Neuronal stem cell (in vitro differentiated cells): Measurements from ENCODE around the gene MED16.

Experiments
- DNase-seq: peaks from one replicate; pipeline ENCODE4 v3.0.0-alpha.2; 2013; ENCODE audit warnings: low spot score
- H2AFZ ChIP-seq: one replicate; pipeline ENCODE4 v1.6.1; 2013; ENCODE audit warnings: mild to moderate bottlenecking, low read length, inconsistent platforms
- H2AK5ac ChIP-seq: 2 replicates; pipeline ENCODE4 v1.6.1; 2013; ENCODE audit warnings: low read depth, mild to moderate bottlenecking, inconsistent platforms, low read length, moderate library complexity, mixed read lengths
- H2BK120ac ChIP-seq: 2 replicates; pipeline ENCODE4 v1.6.1; 2013; ENCODE audit warnings: low read depth, mild to moderate bottlenecking, inconsistent platforms, low read length, moderate library complexity, mixed read lengths
- H2BK12ac ChIP-seq: one replicate; pipeline ENCODE4 v1.6.1; 2013; ENCODE audit warnings: low read length, inconsistent platforms
- H2BK15ac ChIP-seq: 2 replicates; pipeline ENCODE4 v1.6.1; 2013; ENCODE audit warnings: mild to moderate bottlenecking, low read length, inconsistent platforms, mixed read lengths
- H2BK5ac ChIP-seq: one replicate; pipeline ENCODE4 v1.6.1; 2013; ENCODE audit warnings: inconsistent platforms, mild to moderate bottlenecking, low read length, moderate library complexity
- H3K14ac ChIP-seq: one replicate; pipeline ENCODE4 v1.6.1; 2013; ENCODE audit warnings: low read length, inconsistent platforms
- H3K18ac ChIP-seq: 2 replicates; pipeline ENCODE4 v1.6.1; 2013; ENCODE audit warnings: low read length, inconsistent platforms
- H3K23ac ChIP-seq: 2 replicates; pipeline ENCODE4 v1.6.1; 2013; ENCODE audit warnings: low read depth, mild to moderate bottlenecking, mixed read lengths, low read length, inconsistent platforms; ENCODE audit not compliant: poor library complexity
- H3K27ac ChIP-seq: replicated peaks from 3 replicates; pipeline ENCODE4 v1.5.1; 2013; ENCODE audit warnings: low read length, inconsistent platforms
- H3K27me3 ChIP-seq, 3 experiments: 2 replicates each; pipeline ENCODE4 v1.6.1; 2013; ENCODE audit warnings: low read length in 3 of 3, mild to moderate bottlenecking in 2 of 3, inconsistent platforms in 1 of 3, low read depth in 1 of 3, mixed read lengths in 1 of 3, moderate library complexity in 1 of 3; ENCODE audit not compliant: control insufficient read depth in 3 of 3, insufficient read depth in 3 of 3
- H3K36me3 ChIP-seq, 2 donors: replicated peaks in 1 of 2; 2 replicates each; pipeline ENCODE4 v1.6.1; 2013; ENCODE audit warnings: low read length in 2 of 2; ENCODE audit not compliant: control insufficient read depth in 2 of 2, insufficient read depth in 2 of 2
- H3K4ac ChIP-seq: 2 replicates; pipeline ENCODE4 v1.6.1; 2013; ENCODE audit warnings: inconsistent platforms, mild to moderate bottlenecking, low read length, moderate library complexity
- H3K4me1 ChIP-seq, 2 donors: 1 replicate in 1 of 2; 2 replicates in 1 of 2; pipeline ENCODE4 v1.6.1; 2013; ENCODE audit warnings: low read length in 2 of 2, low read depth in 1 of 2; ENCODE audit not compliant: control insufficient read depth in 2 of 2, insufficient read depth in 1 of 2
- H3K4me2 ChIP-seq: one replicate; pipeline ENCODE4 v1.6.1; 2013; ENCODE audit warnings: mild to moderate bottlenecking, low read length, inconsistent platforms; ENCODE audit not compliant: insufficient read depth, poor library complexity, severe bottlenecking
- H3K4me3 ChIP-seq, 2 donors: 2 replicates each; pipeline ENCODE4 v1.5.1; 2013; ENCODE audit warnings: low read length in 2 of 2, mild to moderate bottlenecking in 2 of 2, inconsistent platforms in 1 of 2, moderate library complexity in 1 of 2
- H3K79me1 ChIP-seq: one replicate; pipeline ENCODE4 v1.6.1; 2013; ENCODE audit warnings: low read depth, mild to moderate bottlenecking, inconsistent platforms, low read length, moderate library complexity
- H3K9ac ChIP-seq: one replicate; pipeline ENCODE4 v1.6.1; 2013; ENCODE audit warnings: mild to moderate bottlenecking, low read depth, low read length, inconsistent platforms; ENCODE audit not compliant: poor library complexity
- H3K9me3 ChIP-seq, 2 donors: replicated peaks in 1 of 2; 2 replicates each; pipeline versions ENCODE3 to v1.6.1; 2013; ENCODE audit warnings: low read length in 2 of 2, mild to moderate bottlenecking in 2 of 2, inconsistent platforms in 1 of 2, low read depth in 1 of 2, mixed read lengths in 1 of 2, moderate library complexity in 1 of 2; ENCODE audit not compliant: control insufficient read depth in 2 of 2, insufficient read depth in 1 of 2
- H4K8ac ChIP-seq: one replicate; pipeline ENCODE4 v1.6.1; 2013; ENCODE audit warnings: low read depth, mild to moderate bottlenecking, inconsistent platforms, low read length, moderate library complexity
- H4K91ac ChIP-seq: one replicate; pipeline ENCODE4 v1.6.1; 2013; ENCODE audit warnings: low read length, low read depth, mild to moderate bottlenecking, inconsistent platforms; ENCODE audit not compliant: poor library complexity
- WGBS, 2 donors: extraction: QIAGEN DNeasy Blood & Tissue Kit; methylation state at CpG; one replicate each; pipeline ENCODE4 v1.1.7; 2013; ENCODE audit warnings: missing lambda C conversion rate in 2 of 2, mixed read lengths in 1 of 2; ENCODE audit not compliant: insufficient read length in 2 of 2, insufficient replicate concordance in 1 of 2; ENCODE audit errors: extremely low coverage in 2 of 2; 5-methylcytosine and 5-hydroxymethylcytosine counted together

The MED16 gene

GRCh38 chr19:937259-937694 is 44.3 kb upstream of the MED16 start:
- Histone ChIP-seq H2BK5ac (no peak overlapping the region), H3K79me1 (peaks cover 44% of the 10 kb centered on the region), H3K27ac (no peak overlapping the region), H2BK120ac (no peak overlapping the region), H2BK15ac (no peak overlapping the region), H3K9me3 (peaks cover 0 to 3% of the 10 kb centered on the region in 2 donors), H3K9ac (no peak overlapping the region), H3K36me3 (peaks cover 31 to 83% of the 10 kb centered on the region in 2 donors), H3K18ac (no peak overlapping the region), H4K91ac (no peak overlapping the region), H3K27me3 (no peaks in the 10 kb centered on the region), H3K23ac (no peak overlapping the region), H3K4ac (no peak overlapping the region), H3K4me2 (no peak overlapping the region), H2BK12ac (no peak overlapping the region), H4K8ac (no peak overlapping the region), H3K14ac (no peak overlapping the region), H2AFZ (no peak overlapping the region), H2AK5ac (no peak overlapping the region), H3K4me3 (no peak overlapping the region), H3K4me1 (peaks cover 4 to 11% of the 10 kb centered on the region in 2 donors)
- no CpG with 5 or more reads among the region's 16 CpGs for WGBS, 2 donors
- DNase-seq = no peak

DNA sequence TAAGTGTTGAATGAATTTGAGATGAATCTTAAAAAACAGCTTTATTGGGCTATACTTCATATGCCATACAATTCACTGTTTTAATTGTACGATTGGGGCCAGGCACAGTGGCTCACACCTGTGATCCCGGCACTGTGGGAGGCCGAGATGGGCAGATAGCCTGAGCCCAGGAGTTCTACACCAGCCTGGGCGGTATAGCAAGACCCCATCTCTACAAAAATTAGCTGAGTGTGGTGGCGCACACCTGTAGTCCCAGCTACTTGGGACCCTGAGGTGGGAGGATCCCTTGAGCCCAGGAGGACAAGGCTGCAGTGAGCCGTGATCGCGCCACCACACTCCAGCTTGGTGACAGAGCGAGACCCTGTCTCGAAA is 43.2 kb upstream of the MED16 start:
- Histone ChIP-seq H3K9ac (no peak overlapping the region), H2BK15ac (no peak overlapping the region), H2BK5ac (no peak overlapping the region), H2BK12ac (no peak overlapping the region), H3K14ac (no peak overlapping the region), H2AK5ac (no peak overlapping the region), H3K18ac (no peak overlapping the region), H3K79me1 (peaks cover 41% of the 10 kb centered on the region), H3K27me3 (no peaks in the 10 kb centered on the region), H3K23ac (no peak overlapping the region), H3K4me1 (peaks cover 4 to 7% of the 10 kb centered on the region in 2 donors), H2AFZ (no peak overlapping the region), H3K36me3 (peaks cover 33 to 81% of the 10 kb centered on the region in 2 donors), H4K8ac (peak overlapping the region; percentile 96), H3K4ac (no peak overlapping the region), H4K91ac (no peak overlapping the region), H3K4me3 (no peak overlapping the region), H3K4me2 (no peak overlapping the region), H2BK120ac (no peak overlapping the region), H3K27ac (no peak overlapping the region), H3K9me3 (peaks cover 0 to 3% of the 10 kb centered on the region in 2 donors)
- no peak for DNase-seq
- WGBS, 2 donors = no CpG with 5 or more reads among the region's 10 CpGs

- no peak overlapping the region for H3K23ac ChIP-seq
- no peak overlapping the region for H2AFZ ChIP-seq
- peaks cover 4 to 7% of the 10 kb centered on the region in 2 donors for H3K4me1 ChIP-seq
- peaks cover 0 to 3% of the 10 kb centered on the region in 2 donors for H3K9me3 ChIP-seq
- no peak overlapping the region for H2BK15ac ChIP-seq
- H4K8ac ChIP-seq = no peak overlapping the region
- H4K91ac ChIP-seq = no peak overlapping the region
- DNase-seq = no peak
- H3K4me3 ChIP-seq = no peak overlapping the region
- H2AK5ac ChIP-seq = peak overlapping the region; percentile 75
- peak overlapping the region; percentile 28 for H3K18ac ChIP-seq
- H2BK5ac ChIP-seq = peak overlapping the region; percentile 90
- peaks cover 35 to 83% of the 10 kb centered on the region in 2 donors for H3K36me3 ChIP-seq
- no peak overlapping the region for H3K27ac ChIP-seq
- H3K79me1 ChIP-seq = peaks cover 38% of the 10 kb centered on the region
- H3K27me3 ChIP-seq = no peaks in the 10 kb centered on the region
- no peak overlapping the region for H2BK12ac ChIP-seq
- H3K9ac ChIP-seq = no peak overlapping the region
- H2BK120ac ChIP-seq = no peak overlapping the region
- no CpG with 5 or more reads among the region's 31 CpGs for WGBS, 2 donors
- no peak overlapping the region for H3K14ac ChIP-seq
- no peak overlapping the region for H3K4ac ChIP-seq
- no peak overlapping the region for H3K4me2 ChIP-seq
Observed at GRCh38 chr19:934865-935479, 42.0 kb upstream of the MED16 start.

GRCh38 chr19:934197-934840 is 41.3 kb upstream of the MED16 start:
- no peaks in the 10 kb centered on the region for H3K27me3 ChIP-seq
- H3K14ac ChIP-seq = no peak overlapping the region
- H3K4me3 ChIP-seq = no peak overlapping the region
- no peak overlapping the region for H3K23ac ChIP-seq
- peak overlapping the region; percentile 68 for H2AK5ac ChIP-seq
- peak overlapping the region; percentile 83 for H3K18ac ChIP-seq
- peaks cover 34% of the 10 kb centered on the region for H3K79me1 ChIP-seq
- H2BK12ac ChIP-seq = no peak overlapping the region
- peak overlapping the region; percentile 90 for H2BK5ac ChIP-seq
- H2BK120ac ChIP-seq = no peak overlapping the region
- H2AFZ ChIP-seq = no peak overlapping the region
- H2BK15ac ChIP-seq = no peak overlapping the region
- H3K4ac ChIP-seq = no peak overlapping the region
- no peak overlapping the region for H3K4me2 ChIP-seq
- peaks cover 0 to 3% of the 10 kb centered on the region in 2 donors for H3K9me3 ChIP-seq
- no peak overlapping the region for H3K9ac ChIP-seq
- H3K4me1 ChIP-seq = peaks cover 4 to 7% of the 10 kb centered on the region in 2 donors
- no peak for DNase-seq
- no peak overlapping the region for H4K91ac ChIP-seq
- WGBS, 2 donors = no CpG with 5 or more reads among the region's 29 CpGs
- H3K27ac ChIP-seq = no peak overlapping the region
- peaks cover 35 to 81% of the 10 kb centered on the region in 2 donors for H3K36me3 ChIP-seq
- peak overlapping the region; percentile 43 for H4K8ac ChIP-seq
